NCI-H345 treated with DMSO at 0.1 percent for 48 hours (cell line): ENCODE measurements around the gene RFX6.

Experiments used
- DNase-seq: peaks from one replicate; lab custom pipeline; 2025; ENCODE audit not compliant: unreplicated experiment; lab: John Stamatoyannopoulos, UW

The RFX6 gene

DNA sequence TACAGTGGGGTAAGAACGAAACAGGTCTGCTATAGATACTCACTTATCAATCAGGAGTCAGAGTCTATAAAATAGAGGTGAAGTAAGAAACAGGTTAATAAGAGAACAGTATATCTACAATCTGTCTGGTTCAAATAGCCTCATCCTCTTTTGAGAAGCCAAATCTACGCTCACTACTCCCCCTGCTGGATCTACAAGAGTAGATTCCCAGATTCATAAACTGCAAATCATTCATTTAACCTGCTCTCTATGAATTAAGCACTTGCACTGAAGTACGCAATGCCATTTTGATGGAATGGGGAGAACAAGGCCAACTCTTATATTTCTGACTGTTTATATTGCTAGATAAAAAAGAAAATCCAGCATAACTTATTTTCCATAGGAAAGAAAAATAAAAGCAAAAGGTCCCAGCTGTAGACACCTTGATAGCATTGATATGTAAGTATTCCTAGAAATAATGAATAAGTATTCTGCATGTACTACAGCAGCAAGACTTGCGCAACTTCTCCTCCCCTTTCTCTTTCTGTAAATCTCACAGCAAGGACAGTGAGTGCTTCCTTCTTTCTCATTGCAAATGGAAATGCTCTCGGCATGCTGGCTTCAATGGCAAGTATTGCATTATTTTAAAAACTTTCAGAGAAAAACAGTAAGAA lies 92.3 kb downstream of the RFX6 start:
- peak; percentile 30 for DNase-seq

DNA sequence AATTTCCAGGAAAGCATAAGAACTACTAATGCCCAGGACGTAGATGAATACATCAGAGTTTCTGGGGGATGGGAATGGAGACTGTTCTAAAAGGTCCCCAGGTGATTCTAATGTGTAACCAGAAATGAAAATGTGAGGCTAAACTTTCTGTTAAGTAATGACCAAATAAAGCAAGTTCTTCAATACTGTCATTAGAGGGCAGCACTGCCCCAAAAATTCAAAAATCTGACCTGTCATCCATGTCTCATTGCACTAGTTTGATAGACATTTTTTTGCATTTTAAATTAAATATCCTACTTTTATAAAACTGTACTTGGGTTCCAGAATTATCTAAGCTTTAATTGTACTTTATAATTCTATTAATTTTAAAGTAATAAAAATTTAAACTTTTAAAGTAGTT lies 94.9 kb downstream of the RFX6 start:
- DNase-seq, result peak; percentile 25

DNA sequence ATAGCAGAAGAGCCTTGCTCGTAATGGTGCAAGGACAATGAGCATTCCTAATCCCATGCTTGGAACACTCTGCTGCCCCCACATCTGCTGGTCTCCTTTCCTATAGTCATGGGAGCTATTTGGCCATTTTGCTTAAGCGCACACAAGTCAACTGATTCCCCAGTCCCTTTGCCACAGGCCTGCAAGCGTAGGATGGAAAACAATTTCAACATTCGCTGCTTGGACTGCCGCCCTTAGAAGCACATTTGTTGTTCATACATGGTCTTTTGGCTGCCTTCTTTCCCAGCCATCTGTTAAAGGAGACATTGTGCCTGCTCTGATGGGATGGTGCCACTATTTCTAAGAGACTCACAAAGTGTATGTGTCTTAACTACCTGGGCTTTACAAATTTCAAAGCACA lies 96.9 kb downstream of the RFX6 start:
- DNase-seq, result no peak

DNA sequence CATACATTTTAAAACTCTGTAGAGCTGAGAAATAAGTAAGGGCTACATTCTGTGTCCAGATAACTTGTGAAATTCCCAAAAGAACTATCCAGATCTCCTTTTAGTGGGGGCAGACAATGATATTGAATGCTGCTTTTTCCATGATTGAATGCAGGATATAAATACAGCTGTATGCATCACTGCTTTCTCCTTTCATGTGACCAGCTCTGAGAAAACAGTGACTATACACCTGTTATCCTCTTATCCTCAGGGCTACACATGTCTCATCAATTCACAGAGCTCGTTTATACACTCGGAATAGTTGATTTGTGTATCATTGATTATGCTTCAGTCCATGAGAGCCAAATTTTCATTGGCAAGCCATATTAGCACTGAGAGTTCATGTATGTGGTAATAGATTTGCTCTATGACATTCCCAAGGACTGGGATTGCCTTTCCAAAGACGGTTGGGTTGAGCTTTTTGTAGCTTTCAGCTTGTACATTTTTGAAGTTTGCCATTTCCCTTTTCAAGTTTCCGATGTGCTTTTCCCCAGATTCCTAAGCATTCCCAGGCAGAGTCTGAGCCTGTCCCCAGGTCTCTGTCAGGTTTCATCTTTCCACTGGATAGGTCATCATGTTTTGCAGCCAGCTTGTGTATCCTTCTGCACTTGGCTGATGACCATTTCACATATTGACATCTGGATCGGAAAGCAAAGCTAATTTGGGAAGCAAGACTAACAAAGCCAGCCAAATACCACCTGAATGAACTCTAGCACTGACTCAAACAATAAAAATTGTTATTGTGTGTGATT lies 97.7 kb downstream of the RFX6 start:
- DNase-seq, result no peak

DNA sequence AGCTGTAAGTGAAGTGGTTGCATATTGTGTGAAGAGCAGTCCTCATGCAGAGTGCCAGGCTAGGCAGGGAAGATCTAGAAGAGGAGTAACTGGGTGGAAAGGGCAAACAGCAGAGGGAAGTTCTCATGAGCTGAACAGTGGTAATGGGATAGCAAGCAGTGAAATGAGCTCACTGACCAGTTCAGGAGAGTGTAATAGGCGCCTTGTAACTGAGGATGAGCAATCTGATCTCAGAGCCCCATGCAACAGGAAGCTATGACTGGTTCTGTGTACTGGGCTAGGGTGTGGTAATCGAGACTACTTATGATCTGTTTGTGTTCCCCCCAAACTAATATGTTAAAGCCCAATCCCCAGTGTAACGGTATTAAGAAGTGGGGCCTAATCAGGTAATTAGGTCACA lies 98.6 kb downstream of the RFX6 start:
- no peak for DNase-seq

DNA sequence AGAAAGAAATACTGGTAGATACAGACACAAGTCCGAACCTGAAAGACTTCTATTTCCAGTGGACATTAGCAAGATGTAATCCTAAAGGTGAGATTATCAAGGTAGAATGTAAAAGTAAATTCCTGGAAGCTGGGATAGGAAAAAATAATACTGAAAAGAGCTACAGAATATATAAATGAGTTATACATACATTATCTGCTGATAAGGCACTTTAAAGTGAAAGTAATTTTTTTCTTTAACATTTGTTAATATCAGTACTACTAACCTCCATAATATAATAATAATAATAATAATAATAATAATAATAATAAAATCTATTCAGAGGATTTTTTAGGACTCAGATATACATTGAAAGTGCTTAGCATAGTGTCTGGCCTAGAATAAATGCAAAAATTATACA lies 102.5 kb downstream of the RFX6 start:
- no peak for DNase-seq
